ENCODE data around the gene FAM185A.

FAM185A gene

DNA sequence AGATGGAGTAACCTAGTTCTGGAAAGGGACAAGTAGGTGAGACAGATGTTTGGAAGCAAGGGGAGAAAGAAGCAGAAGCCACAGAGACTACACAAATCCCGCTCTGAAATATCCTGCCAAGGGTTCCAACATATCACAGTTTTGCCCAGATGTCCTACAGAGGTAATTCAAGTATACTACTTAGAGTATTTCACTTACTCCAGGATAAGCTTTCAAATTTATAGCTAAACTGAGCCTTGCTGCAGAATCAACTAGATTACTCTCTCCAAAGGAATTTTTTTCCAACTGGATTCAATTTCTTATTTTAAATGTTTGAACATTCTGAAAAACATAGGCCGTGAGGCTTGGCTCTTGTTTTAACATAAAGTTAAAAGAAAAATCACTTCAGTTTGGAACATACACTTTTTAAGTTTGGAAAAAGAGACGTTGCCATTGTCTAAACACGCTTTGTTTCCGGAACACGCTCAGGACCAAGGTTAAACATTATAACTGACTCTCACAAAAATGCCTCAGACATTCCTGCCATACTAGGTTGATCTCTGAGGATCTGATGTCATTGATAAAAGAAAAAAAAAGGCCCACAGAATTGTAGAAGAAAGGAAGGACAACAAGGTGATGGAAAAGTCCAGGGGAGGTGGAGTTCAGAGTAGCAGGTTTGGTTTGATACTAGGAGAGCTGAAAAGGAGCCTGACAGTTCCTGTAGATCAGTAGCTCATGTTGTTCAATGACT lies 74.8 kb downstream of the FAM185A start:
- H3K36me3 ChIP-seq (ENCODE audit: control insufficient read depth in 1 of 2, insufficient read depth in 2 of 2, low read depth in 1 of 2, low read length in 2 of 2), result peaks cover 4 to 6% of the 10 kb centered on the region in 2 experiments
- peak overlapping the region; percentile 77 for H3K27ac ChIP-seq (ENCODE audit: low read length, poor library complexity, severe bottlenecking)
- H3K4me2 ChIP-seq (ENCODE audit: low read length, poor library complexity, severe bottlenecking), result no peak overlapping the region
- H4K91ac ChIP-seq (ENCODE audit: low read length), result no peak overlapping the region
- H2BK15ac ChIP-seq (ENCODE audit: low read depth, poor library complexity, severe bottlenecking), result no peak overlapping the region
- H3K18ac ChIP-seq (ENCODE audit: low read depth in 1 of 2, low read length in 2 of 2), result no peak overlapping the region
- H3K27me3 ChIP-seq (ENCODE audit: control insufficient read depth in 1 of 2, insufficient read depth in 1 of 2, low read length in 2 of 2), result no peaks in the 10 kb centered on the region
- no peaks in the 10 kb centered on the region for H3K79me1 ChIP-seq (replicated peaks; ENCODE audit: low read length, poor library complexity, severe bottlenecking)
- H3K14ac ChIP-seq (ENCODE audit: low read length in 2 of 2), result no peak overlapping the region
- H3K23ac ChIP-seq (ENCODE audit: low read length in 2 of 2), result no peak overlapping the region
- no peaks in the 10 kb centered on the region for H3K9me3 ChIP-seq (ENCODE audit: control insufficient read depth, low read length)
- H4K8ac ChIP-seq (ENCODE audit: low read length), result no peak overlapping the region
- no peak overlapping the region for H2BK120ac ChIP-seq (ENCODE audit: low read depth, low read length)
- WGBS, result 100% methylated on average over 6 of the region's 6 CpGs
- peak overlapping the region; percentile 16 for H2AK5ac ChIP-seq (ENCODE audit: low read length, severe bottlenecking)
- peaks cover 5% of the 10 kb centered on the region for H3K4me1 ChIP-seq (ENCODE audit: control insufficient read depth, insufficient read depth, low read depth, low read length)
- no peak overlapping the region for H2AFZ ChIP-seq (ENCODE audit: low read depth, low read length)
- no peak overlapping the region for H3K4ac ChIP-seq (ENCODE audit: low read depth in 1 of 2, low read length in 2 of 2)
- H3K9ac ChIP-seq (ENCODE audit: low read length), result no peak overlapping the region
- DNase-seq, result no peak
- H2BK5ac ChIP-seq (ENCODE audit: low read depth, low read length, poor library complexity, severe bottlenecking), result peak overlapping the region; percentile 53
- H2BK12ac ChIP-seq (ENCODE audit: low read length in 2 of 2), result no peak overlapping the region
- H3K4me3 ChIP-seq (ENCODE audit: insufficient read depth in 1 of 2, low read depth in 1 of 2, low read length in 2 of 2), result no peak overlapping the region

DNA sequence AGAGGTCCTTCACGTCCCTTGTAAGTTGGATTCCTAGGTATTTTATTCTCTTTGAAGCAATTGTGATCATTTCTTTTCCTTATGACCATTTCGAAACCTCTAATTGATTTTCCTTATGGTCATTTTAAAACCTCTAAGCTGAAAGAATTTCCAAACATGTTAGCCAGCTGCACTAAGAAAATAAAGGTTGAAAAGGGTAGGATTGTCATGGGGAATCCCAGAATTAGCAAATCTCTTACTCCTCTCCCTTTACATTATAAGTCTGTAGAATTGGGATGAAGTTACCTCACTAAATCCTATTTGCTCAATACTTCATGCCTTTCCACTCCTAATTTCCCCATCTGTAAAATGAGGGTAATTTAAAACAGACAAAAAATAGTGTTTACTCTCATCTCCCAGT lies 79.5 kb downstream of the FAM185A start:
- H3K9ac ChIP-seq (ENCODE audit: low read length), result no peak overlapping the region
- peaks cover 1% of the 10 kb centered on the region for H3K4me1 ChIP-seq (ENCODE audit: control insufficient read depth, insufficient read depth, low read depth, low read length)
- peaks cover 4% of the 10 kb centered on the region for H3K79me1 ChIP-seq (replicated peaks; ENCODE audit: low read length, poor library complexity, severe bottlenecking)
- peaks cover 4 to 16% of the 10 kb centered on the region in 2 experiments for H3K36me3 ChIP-seq (ENCODE audit: control insufficient read depth in 1 of 2, insufficient read depth in 2 of 2, low read depth in 1 of 2, low read length in 2 of 2)
- WGBS, result no CpG with 5 or more reads among the region's 2 CpGs
- H2BK5ac ChIP-seq (ENCODE audit: low read depth, low read length, poor library complexity, severe bottlenecking), result no peak overlapping the region
- no peak overlapping the region for H2AFZ ChIP-seq (ENCODE audit: low read depth, low read length)
- H3K27me3 ChIP-seq (ENCODE audit: control insufficient read depth in 1 of 2, insufficient read depth in 1 of 2, low read length in 2 of 2), result no peaks in the 10 kb centered on the region
- no peak overlapping the region for H3K18ac ChIP-seq (ENCODE audit: low read depth in 1 of 2, low read length in 2 of 2)
- H2AK5ac ChIP-seq (ENCODE audit: low read length, severe bottlenecking), result no peak overlapping the region
- no peak overlapping the region for H2BK12ac ChIP-seq (ENCODE audit: low read length in 2 of 2)
- peak; percentile 45 for DNase-seq
- H3K9me3 ChIP-seq (ENCODE audit: control insufficient read depth, low read length), result no peaks in the 10 kb centered on the region
- no peak overlapping the region for H3K4me3 ChIP-seq (ENCODE audit: insufficient read depth in 1 of 2, low read depth in 1 of 2, low read length in 2 of 2)
- no peak overlapping the region for H2BK15ac ChIP-seq (ENCODE audit: low read depth, poor library complexity, severe bottlenecking)
- no peak overlapping the region for H4K8ac ChIP-seq (ENCODE audit: low read length)
- H3K4me2 ChIP-seq (ENCODE audit: low read length, poor library complexity, severe bottlenecking), result no peak overlapping the region
- no peak overlapping the region for H3K27ac ChIP-seq (ENCODE audit: low read length, poor library complexity, severe bottlenecking)
- no peak overlapping the region for H3K14ac ChIP-seq (ENCODE audit: low read length in 2 of 2)
- H3K23ac ChIP-seq (ENCODE audit: low read length in 2 of 2), result no peak overlapping the region
- H4K91ac ChIP-seq (ENCODE audit: low read length), result no peak overlapping the region
- H3K4ac ChIP-seq (ENCODE audit: low read depth in 1 of 2, low read length in 2 of 2), result no peak overlapping the region
- H2BK120ac ChIP-seq (ENCODE audit: low read depth, low read length), result no peak overlapping the region

DNA sequence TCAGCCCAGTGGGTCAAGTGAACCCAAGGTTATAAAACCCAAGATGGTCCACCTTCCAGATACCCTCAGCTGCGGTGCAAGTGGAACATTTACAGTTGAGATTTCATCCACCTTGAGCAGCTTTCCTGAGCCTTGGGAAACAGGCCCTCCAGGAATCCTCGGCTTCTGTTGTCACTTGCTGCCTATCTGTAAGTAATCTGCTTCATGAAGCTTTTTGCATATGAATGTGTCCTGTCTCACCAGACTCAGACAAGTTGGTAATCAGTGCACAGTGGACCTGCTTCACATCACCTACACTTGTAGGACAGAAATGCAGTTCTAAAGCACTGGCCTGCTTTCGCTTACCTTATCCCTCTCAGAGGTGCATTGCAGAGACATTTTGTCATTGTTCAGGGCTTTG lies 80.3 kb downstream of the FAM185A start:
- peaks cover 4 to 16% of the 10 kb centered on the region in 2 experiments for H3K36me3 ChIP-seq (ENCODE audit: control insufficient read depth in 1 of 2, insufficient read depth in 2 of 2, low read depth in 1 of 2, low read length in 2 of 2)
- H4K91ac ChIP-seq (ENCODE audit: low read length), result no peak overlapping the region
- H3K27ac ChIP-seq (ENCODE audit: low read length, poor library complexity, severe bottlenecking), result no peak overlapping the region
- H3K4me2 ChIP-seq (ENCODE audit: low read length, poor library complexity, severe bottlenecking), result no peak overlapping the region
- WGBS, result 94% methylated on average over 3 of the region's 3 CpGs
- peaks cover 4% of the 10 kb centered on the region for H3K79me1 ChIP-seq (replicated peaks; ENCODE audit: low read length, poor library complexity, severe bottlenecking)
- no peak for DNase-seq
- H4K8ac ChIP-seq (ENCODE audit: low read length), result no peak overlapping the region
- H2BK15ac ChIP-seq (ENCODE audit: low read depth, poor library complexity, severe bottlenecking), result no peak overlapping the region
- H3K27me3 ChIP-seq (ENCODE audit: control insufficient read depth in 1 of 2, insufficient read depth in 1 of 2, low read length in 2 of 2), result no peaks in the 10 kb centered on the region
- H3K23ac ChIP-seq (ENCODE audit: low read length in 2 of 2), result no peak overlapping the region
- H3K4me3 ChIP-seq (ENCODE audit: insufficient read depth in 1 of 2, low read depth in 1 of 2, low read length in 2 of 2), result no peak overlapping the region
- peak overlapping the region; percentile 71 for H2AK5ac ChIP-seq (ENCODE audit: low read length, severe bottlenecking)
- no peaks in the 10 kb centered on the region for H3K9me3 ChIP-seq (ENCODE audit: control insufficient read depth, low read length)
- no peak overlapping the region for H2BK12ac ChIP-seq (ENCODE audit: low read length in 2 of 2)
- no peak overlapping the region for H3K14ac ChIP-seq (ENCODE audit: low read length in 2 of 2)
- H2BK5ac ChIP-seq (ENCODE audit: low read depth, low read length, poor library complexity, severe bottlenecking), result no peak overlapping the region
- H3K9ac ChIP-seq (ENCODE audit: low read length), result no peak overlapping the region
- H2BK120ac ChIP-seq (ENCODE audit: low read depth, low read length), result no peak overlapping the region
- H2AFZ ChIP-seq (ENCODE audit: low read depth, low read length), result no peak overlapping the region
- H3K4me1 ChIP-seq (ENCODE audit: control insufficient read depth, insufficient read depth, low read depth, low read length), result peaks cover 1% of the 10 kb centered on the region
- H3K18ac ChIP-seq (ENCODE audit: low read depth in 1 of 2, low read length in 2 of 2), result no peak overlapping the region
- H3K4ac ChIP-seq (ENCODE audit: low read depth in 1 of 2, low read length in 2 of 2), result no peak overlapping the region

DNA sequence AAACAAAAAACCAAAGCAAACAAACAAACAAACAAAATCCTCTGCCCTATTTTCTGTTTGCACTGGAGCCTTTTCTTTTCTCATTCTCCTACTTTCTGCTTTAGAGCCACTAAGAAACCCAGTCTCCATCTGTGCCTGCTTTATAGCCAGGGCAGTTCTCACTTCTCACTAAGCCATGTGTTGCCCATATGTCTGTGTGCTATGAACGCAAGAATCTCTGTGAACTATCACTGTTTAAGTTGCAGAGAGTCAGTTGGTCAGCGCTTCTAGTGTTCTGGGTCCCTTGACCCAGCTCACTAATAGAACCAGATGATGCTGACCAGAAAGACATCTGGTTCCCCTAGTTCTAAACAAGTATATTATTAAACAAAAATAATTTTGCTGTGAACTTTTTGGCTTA lies 81.4 kb downstream of the FAM185A start:
- no peak overlapping the region for H3K9ac ChIP-seq (ENCODE audit: low read length)
- H3K27ac ChIP-seq (ENCODE audit: low read length, poor library complexity, severe bottlenecking), result no peak overlapping the region
- peak; percentile 28 for DNase-seq
- peaks cover 4 to 16% of the 10 kb centered on the region in 2 experiments for H3K36me3 ChIP-seq (ENCODE audit: control insufficient read depth in 1 of 2, insufficient read depth in 2 of 2, low read depth in 1 of 2, low read length in 2 of 2)
- H3K4me1 ChIP-seq (ENCODE audit: control insufficient read depth, insufficient read depth, low read depth, low read length), result peaks cover 1% of the 10 kb centered on the region
- H3K23ac ChIP-seq (ENCODE audit: low read length in 2 of 2), result no peak overlapping the region
- H3K4me3 ChIP-seq (ENCODE audit: insufficient read depth in 1 of 2, low read depth in 1 of 2, low read length in 2 of 2), result no peak overlapping the region
- H2BK5ac ChIP-seq (ENCODE audit: low read depth, low read length, poor library complexity, severe bottlenecking), result no peak overlapping the region
- H3K14ac ChIP-seq (ENCODE audit: low read length in 2 of 2), result no peak overlapping the region
- peak overlapping the region; percentile 34 for H2AK5ac ChIP-seq (ENCODE audit: low read length, severe bottlenecking)
- WGBS, result 69% methylated on average over 2 of the region's 2 CpGs
- no peak overlapping the region for H4K91ac ChIP-seq (ENCODE audit: low read length)
- no peak overlapping the region for H2BK12ac ChIP-seq (ENCODE audit: low read length in 2 of 2)
- no peak overlapping the region for H3K4ac ChIP-seq (ENCODE audit: low read depth in 1 of 2, low read length in 2 of 2)
- H2BK120ac ChIP-seq (ENCODE audit: low read depth, low read length), result no peak overlapping the region
- H3K9me3 ChIP-seq (ENCODE audit: control insufficient read depth, low read length), result no peaks in the 10 kb centered on the region
- peaks cover 4% of the 10 kb centered on the region for H3K79me1 ChIP-seq (replicated peaks; ENCODE audit: low read length, poor library complexity, severe bottlenecking)
- no peak overlapping the region for H3K18ac ChIP-seq (ENCODE audit: low read depth in 1 of 2, low read length in 2 of 2)
- no peak overlapping the region for H4K8ac ChIP-seq (ENCODE audit: low read length)
- H3K4me2 ChIP-seq (ENCODE audit: low read length, poor library complexity, severe bottlenecking), result no peak overlapping the region
- no peak overlapping the region for H2BK15ac ChIP-seq (ENCODE audit: low read depth, poor library complexity, severe bottlenecking)
- H2AFZ ChIP-seq (ENCODE audit: low read depth, low read length), result no peak overlapping the region
- no peaks in the 10 kb centered on the region for H3K27me3 ChIP-seq (ENCODE audit: control insufficient read depth in 1 of 2, insufficient read depth in 1 of 2, low read length in 2 of 2)

All from mesenchymal stem cell (in vitro differentiated cells and primary cell).